GM18858 (cell line): ENCODE measurements around the gene STK11.
"Not testable (repeated sequence)": the region's sequence is repeated elsewhere in the genome, so short reads cannot be mapped to it uniquely, and the experiment has no call there.

Experiments
- ATAC-seq: cut with Tn5 transposase; IDR thresholded peaks from one replicate; pipeline ENCODE4 v1.9.1; 2021; ENCODE audit not compliant: unreplicated experiment

STK11 gene

GRCh38 chr19:1168572-1169410 is 36.8 kb upstream of the STK11 start:
- ATAC-seq = no peak

GRCh38 chr19:1169411-1169791 is 36.2 kb upstream of the STK11 start:
- no peak for ATAC-seq

DNA sequence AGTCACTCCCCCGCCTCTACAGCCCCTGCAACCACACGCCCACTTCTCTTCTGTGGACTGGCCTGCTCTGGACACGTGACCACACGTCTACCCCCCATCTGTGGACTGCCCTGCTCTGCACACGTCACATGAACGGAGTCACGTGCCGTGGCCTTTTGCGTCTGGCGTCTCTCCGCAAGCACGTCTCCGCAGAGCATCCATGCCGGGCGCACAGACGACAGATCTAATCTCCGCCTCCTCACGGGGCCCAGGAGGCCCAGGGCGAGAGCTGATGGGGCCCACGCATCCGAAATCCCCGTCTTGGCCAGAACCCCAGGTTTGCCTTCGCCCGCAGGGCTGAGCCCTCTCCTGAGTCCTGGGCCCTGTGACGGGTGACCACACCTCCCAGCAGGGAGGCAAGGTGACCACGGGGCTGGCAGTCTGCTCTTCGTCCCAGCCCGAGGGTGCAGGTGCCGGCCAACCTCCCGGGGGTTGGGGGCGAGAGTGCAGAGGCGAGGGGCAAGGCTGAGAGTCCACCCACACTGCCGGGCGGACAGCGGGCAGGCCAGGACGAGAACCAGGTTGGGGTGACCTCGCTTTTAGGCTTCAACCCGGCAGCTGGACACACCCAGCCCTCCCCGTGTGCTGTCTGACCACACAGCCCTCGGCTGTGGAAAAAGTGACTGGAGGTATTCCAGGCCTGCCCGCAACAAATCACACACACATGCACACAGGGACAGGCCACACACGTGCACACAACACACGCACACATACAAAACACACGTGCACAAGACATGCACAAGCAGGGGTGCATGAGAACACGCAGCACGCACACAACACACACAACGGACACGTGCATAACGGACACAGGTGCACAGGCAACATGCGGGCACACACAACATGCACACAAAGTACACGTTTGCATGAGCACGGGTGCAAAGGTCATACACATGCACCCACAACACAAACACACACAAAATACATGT is 35.4 kb upstream of the STK11 start:
- ATAC-seq = no peak

DNA sequence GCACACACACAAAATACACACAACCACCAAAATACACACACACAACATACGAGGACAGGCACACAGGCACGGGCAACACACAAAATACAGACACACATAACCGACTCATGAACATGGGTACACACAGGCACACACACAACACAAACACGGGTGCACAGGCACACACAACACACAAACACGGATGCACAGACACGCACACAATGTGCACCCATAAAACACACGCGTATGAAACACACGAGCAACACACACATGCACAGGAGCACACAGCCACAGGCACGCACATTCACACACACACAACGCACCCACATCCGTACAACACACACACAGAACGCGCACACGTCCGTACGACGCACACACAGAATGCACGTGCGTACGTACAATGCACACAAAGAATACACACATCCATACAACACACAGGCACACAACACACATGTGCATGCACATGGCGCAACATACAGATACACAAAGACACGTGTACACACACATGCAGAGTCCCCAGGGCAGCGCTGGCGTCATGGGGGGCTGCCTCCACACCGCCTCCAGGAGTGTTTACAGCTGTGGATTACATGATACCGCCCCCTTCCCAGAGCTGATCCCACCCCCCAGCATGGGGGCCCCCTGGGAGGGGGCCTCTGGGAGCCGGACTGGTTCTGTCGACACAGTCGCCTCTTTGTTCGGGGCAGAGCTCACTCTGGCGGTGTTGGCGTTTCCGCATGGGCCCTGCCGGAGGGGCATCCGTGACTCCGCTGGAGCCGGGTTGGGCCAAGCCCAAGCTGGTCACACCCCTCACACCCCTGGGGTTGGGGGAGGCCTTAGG is 34.4 kb upstream of the STK11 start:
- no peak for ATAC-seq

GRCh38 chr19:1171755-1172352 is 33.7 kb upstream of the STK11 start:
- ATAC-seq = no peak

DNA sequence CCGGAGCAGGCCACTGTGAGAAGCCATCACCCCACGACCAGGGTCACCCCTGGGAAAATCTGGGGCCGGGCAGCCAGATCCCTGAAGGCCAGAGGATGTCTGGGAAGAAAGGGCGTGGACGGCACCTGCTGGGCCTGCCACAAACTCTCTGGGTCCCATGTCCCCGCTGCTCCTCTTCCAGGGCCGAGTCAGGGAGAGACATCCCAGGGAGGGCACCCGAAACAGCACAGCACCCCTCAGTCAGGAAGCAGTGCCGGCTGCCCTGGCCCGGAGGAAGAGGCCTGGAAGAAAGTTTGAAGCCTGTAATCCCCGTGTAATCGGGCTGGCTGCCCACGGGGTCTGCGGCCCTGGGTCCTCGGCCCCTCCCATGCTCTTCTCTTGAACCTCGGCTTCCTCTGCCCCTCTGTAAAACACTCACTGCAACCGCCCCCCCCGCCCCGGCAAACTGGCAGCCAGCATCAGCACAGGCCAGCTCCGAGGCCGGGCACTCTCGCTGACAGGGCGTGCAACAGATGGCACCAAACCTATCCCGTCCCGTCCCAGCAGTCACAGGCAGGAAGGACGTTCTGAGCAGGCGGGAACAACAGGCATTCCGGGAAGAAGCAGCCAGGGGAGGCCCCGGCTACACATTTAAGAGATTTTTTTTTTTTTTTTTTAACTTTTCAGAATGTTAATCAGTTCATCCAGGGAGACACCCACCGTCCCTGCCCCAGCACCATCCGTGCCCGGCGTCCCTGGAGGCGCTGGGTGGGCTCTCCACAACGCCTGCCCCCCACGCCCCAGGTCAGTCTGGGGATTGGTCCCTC is 33.0 kb upstream of the STK11 start:
- ATAC-seq = no peak

- no peak for ATAC-seq
Observed at GRCh38 chr19:1173159-1173844, 32.3 kb upstream of the STK11 start.

DNA sequence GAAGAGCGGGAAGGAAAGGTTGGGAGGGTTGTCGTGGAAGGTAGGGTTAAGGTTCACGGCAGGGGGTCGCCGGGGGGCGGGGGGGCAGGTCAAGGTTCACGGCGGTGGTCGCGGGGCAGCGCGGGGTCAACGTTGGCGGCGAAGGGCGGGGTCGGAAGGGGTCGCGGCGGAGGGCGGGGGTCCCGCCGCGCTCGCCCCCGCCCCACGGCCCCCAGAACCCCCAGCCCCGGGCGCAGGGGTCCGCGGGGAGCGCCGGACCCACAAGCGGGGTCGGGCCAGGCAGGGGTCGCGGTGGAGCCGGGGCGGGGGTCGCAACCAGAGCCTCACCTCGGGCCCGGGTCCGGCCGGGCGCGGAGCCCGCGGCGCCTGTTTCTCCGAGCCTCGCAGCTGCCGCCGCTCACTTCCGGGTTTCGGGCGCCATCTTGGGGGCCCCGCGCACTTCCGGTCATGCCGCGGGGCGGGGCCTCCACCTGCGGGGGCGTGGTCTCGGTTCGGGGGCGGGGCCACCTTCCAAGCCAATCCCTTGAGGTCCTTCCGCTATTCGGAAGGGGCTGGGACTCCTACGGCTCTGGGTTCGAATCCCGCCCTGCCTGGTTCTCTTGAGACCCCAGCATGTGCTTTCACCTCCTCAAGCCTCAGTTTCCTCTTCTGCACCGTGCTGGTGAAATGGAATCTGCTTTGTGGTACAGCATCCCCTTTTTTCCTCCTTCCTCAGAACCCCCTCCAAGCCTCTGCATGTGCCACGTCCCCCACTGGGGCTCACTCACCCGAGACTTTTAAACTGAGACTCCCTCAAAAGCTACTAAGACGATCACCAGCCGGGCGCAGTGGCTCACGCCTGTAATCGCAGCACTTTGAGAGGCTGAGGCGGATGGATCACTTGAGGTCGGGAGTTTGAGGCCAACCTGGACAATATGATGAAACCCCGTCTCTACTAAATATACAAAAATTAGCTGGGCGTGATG is 31.5 kb upstream of the STK11 start, which contains the start of gene SBNO2:
Gene SBNO2 (minus strand): TSS at position 424 of the 965 bp plus-strand sequence. CDS start 19,992 bp downstream, outside the sequence.
- ATAC-seq = no peak

- no peak for ATAC-seq
Observed at GRCh38 chr19:1177322-1178114, 28.1 kb upstream of the STK11 start.

GRCh38 chr19:1181606-1182005 is 24.0 kb upstream of the STK11 start:
- ATAC-seq = no peak

GRCh38 chr19:1182068-1182467 is 23.5 kb upstream of the STK11 start:
- ATAC-seq = no peak

- no peak for ATAC-seq
Observed at GRCh38 chr19:1182727-1183126, 22.9 kb upstream of the STK11 start.

GRCh38 chr19:1183543-1184172 is 21.9 kb upstream of the STK11 start:
- ATAC-seq = no peak

DNA sequence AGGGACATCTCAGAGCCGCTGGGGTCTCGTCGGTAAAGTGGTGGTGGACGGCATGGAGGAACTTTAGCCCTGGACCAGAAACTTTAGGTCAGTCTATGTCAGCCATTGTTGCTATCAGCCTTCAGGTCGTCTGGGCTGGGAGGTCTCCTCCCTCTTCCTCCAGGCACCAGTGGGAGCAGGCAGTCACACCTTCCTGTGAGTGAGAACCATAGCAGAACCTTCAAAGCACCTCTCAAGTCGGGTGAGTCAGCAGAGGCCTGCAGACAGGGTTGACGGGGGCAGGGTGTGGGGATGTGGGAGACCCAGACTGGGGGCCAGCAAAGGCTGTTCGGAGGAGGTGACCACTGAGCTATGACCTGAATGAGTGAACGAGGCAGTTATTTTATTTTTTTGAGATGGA is 16.2 kb upstream of the STK11 start:
- ATAC-seq = no peak

DNA sequence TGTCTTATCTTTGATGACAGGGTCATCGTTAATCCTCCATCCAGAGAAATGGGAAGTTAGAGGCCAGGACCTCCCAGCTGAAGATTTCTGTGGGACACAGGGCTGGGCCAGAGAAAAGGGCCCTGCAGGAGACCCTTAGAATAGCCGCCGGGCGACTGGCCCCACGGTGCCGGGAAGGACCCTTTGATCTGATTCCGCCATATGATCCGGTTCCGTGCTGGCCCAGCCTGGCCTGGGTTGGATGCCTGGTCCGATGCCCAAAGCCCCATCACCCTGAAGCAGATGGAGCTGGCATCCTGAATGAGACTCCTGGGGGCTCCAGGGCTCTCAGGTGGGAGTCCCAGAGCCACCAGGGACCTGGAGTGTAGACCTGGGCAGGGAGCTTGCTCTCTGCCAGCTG is 6.0 kb upstream of the STK11 start:
- ATAC-seq = no peak

DNA sequence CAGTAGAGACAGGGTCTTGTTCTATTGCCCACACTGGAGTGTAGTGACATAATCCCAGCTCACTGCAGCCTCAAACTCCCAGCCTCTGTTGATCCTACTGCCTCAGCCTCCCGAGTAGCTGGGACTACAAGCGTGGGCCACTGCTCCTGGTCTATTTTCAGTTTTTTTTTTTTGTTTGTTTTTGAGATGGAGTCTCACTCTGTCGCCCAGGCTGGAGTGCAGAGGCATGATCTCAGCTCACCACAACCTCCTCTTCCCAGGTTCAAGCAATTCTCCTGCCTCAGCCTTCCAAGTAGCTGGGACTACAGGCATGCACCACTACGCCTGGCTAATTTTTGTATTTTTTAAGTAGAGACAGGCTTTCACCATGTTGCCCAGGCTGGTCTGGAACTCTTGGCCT is 5.0 kb upstream of the STK11 start:
- ATAC-seq = not testable (repeated sequence)
